Endothelial cell of umbilical vein (primary cell): ENCODE measurements around the gene DDX3Y. TPM values are rescaled to one million over a fixed set of nuclear protein-coding genes. Genes with fewer than 3 reads are reported as not detected.

Experiments used
- BruUV-seq: library from RNA; stranded (reverse); fragments of 400-500 nt; replicated peaks from 2 replicates; lab custom pipeline; 2021; lab: Mats Ljungman, UMichigan
- CTCF ChIA-PET: fragments of 300-600, 350-600 bp; sonication (Branson Sonifier 250); formaldehyde crosslinking; loops from one replicate; lab custom pipeline; 2021; ENCODE audit warnings: antibody characterized with exemption, inconsistent platforms; lab: Charles Lee
- POLR2A ChIA-PET: fragments of 300-600, 350-600 bp; sonication (Branson Sonifier 250); formaldehyde crosslinking; loops from one replicate; lab custom pipeline; 2021; ENCODE audit warnings: antibody characterized with exemption, inconsistent platforms; lab: Charles Lee
- DNase-seq: peaks from one replicate; pipeline ENCODE4 v3.0.0-alpha.2; 2011; ENCODE audit warnings: low read depth, low spot score
- FAIRE-seq: peaks from 2 replicates; lab custom pipeline; 2011; peaks lifted over from hg19 to GRCh38; lab: Jason Lieb, UNC
- H2AFZ ChIP-seq: 2 replicates; pipeline ENCODE4 v1.6.0; 2012; ENCODE audit warnings: low read depth, low read length, control low read depth, inconsistent platforms
- H3K27ac ChIP-seq: 2 replicates; pipeline ENCODE4 v1.5.1; 2011; ENCODE audit warnings: low read depth, mild to moderate bottlenecking, control low read depth, low read length, moderate library complexity; ENCODE audit not compliant: insufficient read depth
- H3K27me3 ChIP-seq, 2 experiments: 2 replicates each; pipeline versions ENCODE4 v1.6.0 to v1.6.1; 2011; ENCODE audit warnings: low read length in 2 of 2, mixed read lengths in 1 of 2; ENCODE audit not compliant: control insufficient read depth in 2 of 2, insufficient read depth in 2 of 2
- H3K36me3 ChIP-seq, 2 experiments: 2 replicates in 1 of 2; 3 replicates in 1 of 2; pipeline ENCODE4 v1.5.1; 2011; ENCODE audit warnings: low read length in 2 of 2, mild to moderate bottlenecking in 1 of 2, moderate library complexity in 1 of 2; ENCODE audit not compliant: control insufficient read depth in 2 of 2, insufficient read depth in 2 of 2; ENCODE audit errors: extremely low read depth in 1 of 2
- H3K4me1 ChIP-seq: 3 replicates; pipeline ENCODE4 v1.5.1; 2011; ENCODE audit warnings: mild to moderate bottlenecking, low read length; ENCODE audit not compliant: control insufficient read depth, insufficient read depth; ENCODE audit errors: extremely low read depth
- H3K4me2 ChIP-seq: 2 replicates; pipeline ENCODE4 v1.6.1; 2011; ENCODE audit warnings: low read length, control low read depth, mixed read lengths; ENCODE audit not compliant: insufficient read depth
- H3K4me3 ChIP-seq, 3 experiments: fragments of 200-600 bp in 1 of 3; sonication (generic), shearing (Covaris generic) in 1 of 3; replicated peaks in 1 of 3; 2 replicates each; pipeline ENCODE4 v1.5.1; 2011 to 2016; ENCODE audit warnings: control low read depth in 3 of 3, low read length in 3 of 3, mild to moderate bottlenecking in 2 of 3, inconsistent platforms in 1 of 3, low read depth in 1 of 3, moderate library complexity in 1 of 3; ENCODE audit not compliant: insufficient read depth in 1 of 3
- H3K79me2 ChIP-seq: 2 replicates; pipeline ENCODE4 v1.6.0; 2012; ENCODE audit warnings: low read length, inconsistent platforms; ENCODE audit not compliant: control insufficient read depth, insufficient read depth
- H3K9ac ChIP-seq: replicated peaks from 2 replicates; pipeline ENCODE3; 2011; ENCODE audit warnings: low read length, control low read depth; ENCODE audit not compliant: insufficient read depth; ENCODE audit errors: extremely low read depth
- H3K9me1 ChIP-seq: replicated peaks from 3 replicates; pipeline ENCODE4 v1.6.0; 2011; ENCODE audit warnings: mild to moderate bottlenecking, low read length; ENCODE audit not compliant: control insufficient read depth, insufficient read depth; ENCODE audit errors: extremely low read depth
- H3K9me3 ChIP-seq: replicated peaks from 2 replicates; pipeline ENCODE4 v1.5.1; 2012; ENCODE audit warnings: low read length, inconsistent platforms; ENCODE audit not compliant: control insufficient read depth, insufficient read depth
- H4K20me1 ChIP-seq: replicated peaks from 2 replicates; pipeline ENCODE3; 2011; ENCODE audit warnings: mild to moderate bottlenecking, low read length; ENCODE audit not compliant: control insufficient read depth, insufficient read depth; ENCODE audit errors: extremely low read depth
- CTCF ChIP-seq, 2 donors: IDR thresholded peaks; 1 replicate in 1 of 2; 2 replicates in 1 of 2; pipeline ENCODE4 v1.5.1; 2011; ENCODE audit warnings: low read length in 2 of 2, mild to moderate bottlenecking in 2 of 2, moderate library complexity in 2 of 2, control low read depth in 1 of 2, inconsistent platforms in 1 of 2, low read depth in 1 of 2; ENCODE audit not compliant: insufficient read depth in 1 of 2; ENCODE audit errors: extremely low read depth in 1 of 2
- EZH2 ChIP-seq: IDR thresholded peaks from 2 replicates; pipeline ENCODE4 v1.6.1; 2012; ENCODE audit warnings: borderline replicate concordance, low read depth, mild to moderate bottlenecking, moderate library complexity, low read length, inconsistent platforms; ENCODE audit not compliant: severe bottlenecking
- FOS ChIP-seq: IDR thresholded peaks from 2 replicates; pipeline ENCODE4 v1.6.1; 2011; ENCODE audit warnings: mild to moderate bottlenecking, low read length, moderate library complexity, borderline replicate concordance; ENCODE audit not compliant: insufficient read depth
- GATA2 ChIP-seq: IDR thresholded peaks from 2 replicates; pipeline ENCODE4 v1.7.0; 2011; ENCODE audit warnings: low read depth, mild to moderate bottlenecking, moderate library complexity, mixed read lengths, low read length; ENCODE audit not compliant: insufficient read length, insufficient read depth
- JUN ChIP-seq: IDR thresholded peaks from 2 replicates; pipeline ENCODE4 v1.6.1; 2011; ENCODE audit warnings: borderline replicate concordance, low read depth; ENCODE audit not compliant: insufficient read length, insufficient read depth
- MAX ChIP-seq: IDR thresholded peaks from 2 replicates; pipeline ENCODE4 v1.6.1; 2011; ENCODE audit not compliant: insufficient read depth, insufficient read length
- MYC ChIP-seq: IDR thresholded peaks from one replicate; pipeline ENCODE4 v1.6.1; 2011; ENCODE audit warnings: mild to moderate bottlenecking, low read depth, low read length
- POLR2A ChIP-seq: IDR thresholded peaks from 2 replicates; pipeline ENCODE4 v1.6.1; 2012; ENCODE audit warnings: low read depth, mild to moderate bottlenecking, control low read depth, low read length
- POLR2AphosphoS5 ChIP-seq: IDR thresholded peaks from 2 replicates; pipeline ENCODE4 v1.6.1; 2012; ENCODE audit warnings: low read depth, mild to moderate bottlenecking, control low read depth, low read length, moderate library complexity; ENCODE audit not compliant: insufficient read depth
- dilution Hi-C: fragments of 300-500 bp; cut with MboI; formaldehyde crosslinking; loops from one replicate; pipeline ENCODE4 v1.15.0; 2019; ENCODE audit warnings: low sequenced_read_pairs; ENCODE audit not compliant: extremely low pct_ligation_motif_present
- intact Hi-C: fragments of 100-400 bp; cut with micrococcal nuclease; formaldehyde crosslinking; loops from one replicate; pipeline ENCODE4 v1.10.0; 2022
- polyA plus RNA-seq, 4 experiments: library from polyadenylated mRNA; depleted of rRNA in 3 of 4; stranded (reverse) in 3 of 4; unstranded in 1 of 4; fragments of >200 nt; gene quantifications; 2 replicates each; pipeline versions ENCODE4 v1.2.1 to v1.2.3, GENCODE V29; 2011 to 2012; ENCODE audit warnings: missing spikeins in 1 of 4
- total RNA-seq: library from RNA; stranded (reverse); gene quantifications from 2 replicates; pipeline ENCODE4 v1.2.3, GENCODE V29; 2021

The DDX3Y gene
- total and polyA plus RNA-seq, 2 donors (not counting 3 experiments of a cell fraction or from before 2014, with no cell fraction given), result 20.5 to 59.1 TPM

DNA sequence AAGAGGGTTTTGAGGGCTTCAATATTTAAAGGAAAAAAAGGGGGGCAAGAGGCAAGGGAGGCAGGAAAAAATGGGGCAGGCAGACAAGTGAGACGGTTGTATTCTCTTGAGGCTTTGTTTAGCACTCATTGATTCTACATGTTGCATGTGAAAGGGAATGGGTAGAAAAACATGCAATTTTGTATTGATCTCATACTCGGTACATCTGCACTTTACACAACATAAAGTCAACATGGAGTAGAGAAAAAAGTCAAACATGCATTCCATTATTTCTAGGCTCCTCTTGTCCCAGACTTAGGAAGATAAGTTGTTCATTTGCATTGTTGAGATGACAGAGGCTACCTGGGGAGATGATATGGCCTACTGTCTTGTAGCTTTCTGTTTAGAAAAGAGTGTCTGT is 36.7 kb upstream of the DDX3Y start:
- ChIA-PET CTCF (no interaction called here), POLR2A (no interaction called here)
- Histone ChIP-seq H3K27ac (no peak overlapping the region), H3K9me3 (no peaks in the 10 kb centered on the region), H3K27me3 (no peaks in the 10 kb centered on the region), H3K9ac (no peak overlapping the region), H3K4me2 (no peak overlapping the region), H3K79me2 (no peaks in the 10 kb centered on the region), H3K9me1 (no peaks in the 10 kb centered on the region), H2AFZ (no peak overlapping the region), H4K20me1 (no peaks in the 10 kb centered on the region), H3K4me1 (no peaks in the 10 kb centered on the region), H3K4me3 (no peak overlapping the region), H3K36me3 (no peaks in the 10 kb centered on the region)
- DNase-seq, result no peak
- no peak for FAIRE-seq
- TF ChIP-seq POLR2A (no peak), EZH2 (no peak), CTCF (IDR thresholded peaks at IDR 0.05; ENCODE audit: extremely low read depth in 1 of 2, insufficient read depth in 1 of 2, low read depth in 1 of 2, low read length in 2 of 2) (no peak), MAX (no peak), MYC (no peak), POLR2AphosphoS5 (no peak), JUN (no peak), FOS (no peak), GATA2 (no peak)
- intact Hi-C loops (no loop called here), dilution Hi-C loops (no loop called here)
- BruUV-seq, result no TSS peak
